Right lobe of liver (tissue), 4 donors: Measurements from ENCODE around the gene PRRC2A.

Experiments used
- CTCF ChIP-seq, 4 donors: fragments of 200-600 bp in 3 of 4; fragments of 450-650 bp in 1 of 4; IDR thresholded peaks; one replicate each; pipeline versions ENCODE4 v1.5.1 to v1.8.0; 2016 to 2022; ENCODE audit warnings: antibody characterized with exemption in 4 of 4, mild to moderate bottlenecking in 2 of 4
- POLR2A ChIP-seq: fragments of 450-650 bp; IDR thresholded peaks from one replicate; pipeline ENCODE4 v1.6.1; 2017; ENCODE audit warnings: antibody characterized with exemption, mild to moderate bottlenecking
- donor health status: DM: no; HTN: no; CAD: no.
- donor health status: DM: no; HTN: no; CAD: no.
- donor health status: DM: no; HTN: yes; CAD: no.

GRCh38 chr6:31629014-31629413 is 8.5 kb downstream of the PRRC2A start:
- TF ChIP-seq CTCF (IDR thresholded peaks at IDR 0.05), result no peak
- TF ChIP-seq POLR2A, result no peak
